Stomach (tissue), 9 donors: ENCODE measurements around the gene KCNT1. TPM values are rescaled to one million over a fixed set of nuclear protein-coding genes. Genes with fewer than 3 reads are reported as not detected.
"Not testable (repeated sequence)": the region's sequence is repeated elsewhere in the genome, so short reads cannot be mapped to it uniquely, and the experiment has no call there.

Source experiments
- DNase-seq, 2 donors: peaks; one replicate each; pipeline versions ENCODE4 v3.0.0 to v3.0.0-alpha.2; 2013 to 2019
- H3K27ac ChIP-seq, 5 donors: fragments of 200-600 bp in 4 of 5; sonication (generic) in 4 of 5; one replicate each; pipeline ENCODE4 v1.5.1; 2013 to 2019; ENCODE audit warnings: mild to moderate bottlenecking in 1 of 5, moderate library complexity in 1 of 5
- H3K27me3 ChIP-seq, 3 donors: fragments of 200-600 bp; sonication (generic); one replicate each; pipeline ENCODE4 v1.5.1; 2017 to 2019; ENCODE audit warnings: mixed run types in 1 of 3
- H3K36me3 ChIP-seq, 4 donors: fragments of 200-600 bp; sonication (generic); 1 replicate in 3 of 4; 2 replicates in 1 of 4; pipeline ENCODE4 v1.5.1; 2016 to 2019
- H3K4me1 ChIP-seq, 4 donors: fragments of 200-600 bp; sonication (generic); one replicate each; pipeline ENCODE4 v1.5.1; 2016 to 2019
- H3K4me3 ChIP-seq, 4 donors: fragments of 200-600 bp; sonication (generic) in 3 of 4; one replicate each; pipeline ENCODE4 v1.5.1; 2016 to 2019; ENCODE audit warnings: mild to moderate bottlenecking in 1 of 4
- H3K9me3 ChIP-seq, 4 donors: fragments of 200-600 bp; sonication (generic); one replicate each; pipeline ENCODE4 v1.5.1; 2016 to 2019
- EP300 ChIP-seq: sonication (generic); formaldehyde crosslinking; IDR thresholded peaks from one replicate; pipeline ENCODE4 v1.6.1; 2017; ENCODE audit warnings: antibody characterized with exemption
- POLR2A ChIP-seq, 4 donors: fragments of 450-650 bp; IDR thresholded peaks; one replicate each; pipeline ENCODE4 v1.6.1; 2016; ENCODE audit warnings: antibody characterized with exemption in 4 of 4, control low read depth in 2 of 4, mild to moderate bottlenecking in 1 of 4, moderate library complexity in 1 of 4
- POLR2AphosphoS5 ChIP-seq, 3 donors: sonication (generic); formaldehyde crosslinking; IDR thresholded peaks; one replicate each; pipeline ENCODE4 v1.6.1; 2016; ENCODE audit warnings: antibody characterized with exemption in 3 of 3
- WGBS, 5 donors: extraction: QIAGEN DNeasy Blood & Tissue Kit in 3 of 5; methylation state at CpG; one replicate each; pipeline versions ENCODE4 v1.1.5 to v1.1.7; 2013 to 2018; 5-methylcytosine and 5-hydroxymethylcytosine counted together
- intact Hi-C: fragments of 100-400 bp; cut with DNase I; formaldehyde crosslinking; loops from one replicate; pipeline ENCODE4 v1.15.1; 2023; ENCODE audit warnings: low total_unique reads
- polyA plus RNA-seq, 3 donors: library from polyadenylated mRNA; stranded (reverse); fragments of 200-250 nt; gene quantifications; one replicate each; pipeline ENCODE4 v1.2.3, GENCODE V29; 2013
- total RNA-seq, 5 donors: library from RNA; depleted of rRNA; stranded (reverse); fragments of >200 nt; gene quantifications; one replicate each; pipeline versions ENCODE4 v1.1.0 to v1.2.3, GENCODE V29; 2014 to 2016
- TF ChIP-seq, protein P1 (sequence below), 7 experiments: fragments of 450-650 bp in 4 of 7; fragments of 200-600 bp in 3 of 7; sonication (generic) in 3 of 7; IDR thresholded peaks; one replicate each; pipeline ENCODE4 v1.5.1; 2016 to 2019; ENCODE audit warnings: antibody characterized with exemption in 7 of 7, control low read depth in 2 of 7, mild to moderate bottlenecking in 1 of 7
- donor health status: healthy with polysubstance abuse.
- donor health status: Bipolar disorder and iron deficiency.
- donor health status: healthy.

KCNT1 gene
- total and polyA plus RNA-seq, 8 donors: 0.10 to 12.9 (median 0.37) TPM; not detected in 4

DNA sequence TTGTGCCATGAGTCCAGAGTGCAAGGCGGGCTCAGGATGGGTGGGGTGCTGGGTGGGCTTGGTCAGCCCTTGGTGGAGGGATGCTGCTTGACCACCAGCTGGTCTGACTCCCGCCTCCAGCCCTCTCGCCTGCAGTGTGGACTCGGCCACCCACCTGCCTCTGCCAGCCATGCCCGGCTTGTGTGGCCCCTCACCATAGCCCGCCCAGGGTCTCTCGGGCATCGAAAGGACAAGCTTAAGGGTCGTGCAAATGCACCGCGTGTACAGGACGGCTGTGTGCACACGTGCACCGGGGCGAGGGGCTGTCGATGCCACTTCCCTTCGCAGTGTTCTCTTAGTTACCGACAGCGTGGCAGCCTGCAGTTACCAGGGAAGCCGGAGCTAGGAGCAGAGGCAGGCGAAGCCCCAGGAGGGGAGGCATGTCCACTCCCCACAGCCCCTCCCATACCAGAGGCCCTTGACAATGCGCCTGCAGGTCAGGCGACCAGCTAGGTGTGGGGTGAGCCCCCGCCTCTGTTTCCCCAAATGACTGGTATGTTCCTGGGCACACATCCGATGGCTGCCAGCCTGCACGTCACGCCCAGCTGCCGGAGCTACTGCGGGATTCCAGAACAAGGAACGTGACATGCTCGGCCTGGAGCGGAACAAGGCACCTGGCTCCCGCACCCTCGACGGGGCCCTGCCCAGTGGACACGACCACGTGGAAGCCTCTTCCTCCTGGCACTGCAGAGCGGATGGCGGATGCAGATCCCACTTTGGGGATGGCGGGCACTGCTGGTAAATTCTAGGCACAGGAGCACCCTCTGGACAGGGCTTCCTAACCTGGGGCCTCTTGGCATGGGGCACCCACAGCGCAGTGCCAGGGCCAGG, 31.0 kb upstream of the KCNT1 start:
- TF ChIP-seq EP300 (no peak), POLR2A (IDR thresholded peaks at IDR 0.05) (no peak), POLR2AphosphoS5 (IDR thresholded peaks at IDR 0.05) (no peak)
- TF ChIP-seq, protein P1, sequence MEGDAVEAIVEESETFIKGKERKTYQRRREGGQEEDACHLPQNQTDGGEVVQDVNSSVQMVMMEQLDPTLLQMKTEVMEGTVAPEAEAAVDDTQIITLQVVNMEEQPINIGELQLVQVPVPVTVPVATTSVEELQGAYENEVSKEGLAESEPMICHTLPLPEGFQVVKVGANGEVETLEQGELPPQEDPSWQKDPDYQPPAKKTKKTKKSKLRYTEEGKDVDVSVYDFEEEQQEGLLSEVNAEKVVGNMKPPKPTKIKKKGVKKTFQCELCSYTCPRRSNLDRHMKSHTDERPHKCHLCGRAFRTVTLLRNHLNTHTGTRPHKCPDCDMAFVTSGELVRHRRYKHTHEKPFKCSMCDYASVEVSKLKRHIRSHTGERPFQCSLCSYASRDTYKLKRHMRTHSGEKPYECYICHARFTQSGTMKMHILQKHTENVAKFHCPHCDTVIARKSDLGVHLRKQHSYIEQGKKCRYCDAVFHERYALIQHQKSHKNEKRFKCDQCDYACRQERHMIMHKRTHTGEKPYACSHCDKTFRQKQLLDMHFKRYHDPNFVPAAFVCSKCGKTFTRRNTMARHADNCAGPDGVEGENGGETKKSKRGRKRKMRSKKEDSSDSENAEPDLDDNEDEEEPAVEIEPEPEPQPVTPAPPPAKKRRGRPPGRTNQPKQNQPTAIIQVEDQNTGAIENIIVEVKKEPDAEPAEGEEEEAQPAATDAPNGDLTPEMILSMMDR (IDR thresholded peaks at IDR 0.05): no peak
- H3K4me3 ChIP-seq: no peak overlapping the region
- WGBS, 5 donors: 83 to 87% (median 85%) methylated on average over 28 to 41 of the region's 41 CpGs
- no peaks in the 10 kb centered on the region for H3K36me3 ChIP-seq
- H3K9me3 ChIP-seq: peaks cover 0 to 13% (median 0%) of the 10 kb centered on the region in 4 donors
- H3K4me1 ChIP-seq: no peaks in the 10 kb centered on the region
- intact Hi-C loops: no loop called here
- H3K27me3 ChIP-seq: peaks cover 0 to 53% (median 3%) of the 10 kb centered on the region in 3 donors
- DNase-seq: no peak
- H3K27ac ChIP-seq: no peak overlapping the region

DNA sequence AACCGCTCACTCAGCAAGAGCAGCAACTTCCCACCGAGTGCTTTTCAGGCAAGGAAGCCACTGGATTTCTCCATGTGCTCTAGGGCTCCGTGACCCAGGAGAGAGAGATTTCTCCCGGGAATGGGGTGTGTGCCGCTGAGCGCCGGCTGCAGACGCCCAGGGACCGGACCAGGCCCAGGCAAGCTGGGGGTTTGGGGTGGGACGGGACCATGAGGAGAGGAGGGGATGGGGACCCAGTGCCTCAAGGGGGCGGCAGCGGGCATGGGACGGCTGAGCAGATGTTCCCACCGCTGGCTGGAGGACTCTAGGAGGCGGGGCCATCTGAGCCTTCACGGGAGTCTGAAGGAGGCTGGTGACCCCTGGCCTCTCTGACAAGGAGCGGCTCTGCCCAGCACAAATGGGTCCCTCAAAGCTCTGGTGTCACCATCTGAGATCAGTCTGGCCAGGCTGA, 30.4 kb upstream of the KCNT1 start:
- DNase-seq: no peak
- Histone ChIP-seq H3K4me1 (no peaks in the 10 kb centered on the region), H3K27ac (no peak overlapping the region), H3K27me3 (peaks cover 0 to 47% (median 3%) of the 10 kb centered on the region in 3 donors), H3K36me3 (no peaks in the 10 kb centered on the region), H3K9me3 (peaks cover 0 to 13% (median 0%) of the 10 kb centered on the region in 4 donors), H3K4me3 (no peak overlapping the region)
- intact Hi-C loops: no loop called here
- 39 to 72% (median 55%) methylated on average over 4 to 17 of the region's 17 CpGs for WGBS, 5 donors
- TF ChIP-seq, protein P1 (IDR thresholded peaks at IDR 0.05): no peak
- TF ChIP-seq EP300 (no peak), POLR2A (IDR thresholded peaks at IDR 0.05) (no peak)

DNA sequence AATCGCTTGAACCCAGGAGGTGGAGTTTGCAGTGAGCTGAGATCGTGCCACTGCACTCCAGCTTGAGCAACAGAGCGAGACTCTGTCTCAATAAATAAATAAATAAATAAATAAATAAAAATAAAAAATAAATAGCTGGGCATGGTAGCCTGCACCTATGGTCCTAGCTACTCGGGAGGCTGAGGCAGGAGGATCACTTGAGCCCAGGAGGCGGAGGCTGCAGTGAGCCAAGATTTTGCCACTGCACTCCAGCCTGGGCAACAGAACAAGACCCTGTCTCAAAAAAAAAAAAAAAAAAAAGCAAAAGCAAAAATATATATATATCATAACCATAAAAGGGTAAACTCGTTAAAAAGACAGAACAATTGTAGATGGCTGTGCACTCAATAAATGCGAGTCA, 29.2 kb upstream of the KCNT1 start:
- H3K4me3 ChIP-seq, DNase-seq, H3K4me1 ChIP-seq, intact Hi-C loops, H3K36me3 ChIP-seq, H3K27ac ChIP-seq: not testable (repeated sequence)
- WGBS, 5 donors: 80 to 89% (median 87%) methylated on average over 7 of the region's 7 CpGs
- H3K9me3 ChIP-seq: peaks cover 0 to 13% (median 0%) of the 10 kb centered on the region in 4 donors
- peaks cover 0 to 38% (median 3%) of the 10 kb centered on the region in 3 donors for H3K27me3 ChIP-seq

DNA sequence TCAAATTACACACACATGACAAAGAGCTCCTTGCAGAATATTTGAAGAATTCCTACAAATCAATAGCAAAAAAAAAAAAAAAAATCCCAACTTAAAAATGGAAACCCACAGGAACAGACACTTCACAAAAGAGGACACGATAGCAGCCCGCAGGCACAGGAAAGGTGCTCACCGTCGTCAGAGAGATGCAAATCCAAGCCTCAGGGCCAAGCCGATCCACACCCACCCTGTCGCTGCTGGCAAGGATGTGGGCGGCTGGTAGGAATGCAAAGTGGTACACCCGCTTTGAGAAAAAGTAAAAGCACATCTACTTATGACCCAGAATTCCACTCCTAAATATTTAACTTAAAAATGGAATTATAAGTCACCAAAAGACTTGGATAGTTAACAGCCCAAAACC, 28.0 kb upstream of the KCNT1 start:
- intact Hi-C loops: no loop called here
- Histone ChIP-seq H3K27me3 (peaks cover 0 to 47% (median 3%) of the 10 kb centered on the region in 3 donors), H3K4me1 (no peaks in the 10 kb centered on the region), H3K27ac (no peak overlapping the region), H3K36me3 (no peaks in the 10 kb centered on the region), H3K9me3 (peaks cover 0 to 6% (median 0%) of the 10 kb centered on the region in 4 donors), H3K4me3 (no peak overlapping the region)
- 70 to 88% (median 84%) methylated on average over 8 of the region's 8 CpGs for WGBS, 5 donors
- no peak for DNase-seq
- no peak for TF ChIP-seq POLR2AphosphoS5 (IDR thresholded peaks at IDR 0.05)
- no peak for TF ChIP-seq EP300
- TF ChIP-seq POLR2A (IDR thresholded peaks at IDR 0.05): no peak
- TF ChIP-seq, protein P1 (IDR thresholded peaks at IDR 0.05): no peak

DNA sequence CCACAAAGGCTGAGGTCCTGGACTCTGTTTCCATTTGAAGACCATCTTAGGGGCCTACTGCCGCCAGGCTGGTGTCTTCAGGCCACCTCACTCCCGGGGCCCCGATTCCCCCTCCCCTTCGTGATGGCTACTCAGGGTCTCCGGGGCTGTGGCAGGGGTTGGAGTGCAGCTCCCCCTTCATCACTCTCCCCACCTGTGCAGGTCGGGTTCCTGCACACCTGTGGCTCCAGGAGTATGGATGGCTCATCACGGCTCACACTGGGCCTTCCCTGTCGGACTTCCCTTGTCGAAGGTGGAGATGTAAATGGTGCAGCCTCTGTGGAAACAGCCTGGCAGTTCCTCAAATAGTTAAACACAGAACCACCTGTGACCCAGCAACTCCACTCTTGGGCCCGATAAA, 27.0 kb upstream of the KCNT1 start:
- H3K9me3 ChIP-seq: no peaks in the 10 kb centered on the region
- H3K4me3 ChIP-seq: no peak overlapping the region
- WGBS, 5 donors: 68 to 76% (median 71%) methylated on average over 10 of the region's 10 CpGs
- no peaks in the 10 kb centered on the region for H3K36me3 ChIP-seq
- TF ChIP-seq POLR2A (IDR thresholded peaks at IDR 0.05) (no peak), EP300 (no peak), POLR2AphosphoS5 (IDR thresholded peaks at IDR 0.05) (no peak)
- TF ChIP-seq, protein P1 (IDR thresholded peaks at IDR 0.05): no peak
- no peaks in the 10 kb centered on the region for H3K4me1 ChIP-seq
- H3K27me3 ChIP-seq: peaks cover 0 to 41% (median 3%) of the 10 kb centered on the region in 3 donors
- H3K27ac ChIP-seq: no peak overlapping the region
- DNase-seq: no peak
- intact Hi-C loops: no loop called here
